Ectodermal cell (in vitro differentiated cells): Measurements from ENCODE around the gene MAP3K2.

Experiments used
- H3K27ac ChIP-seq: 2 replicates; pipeline ENCODE4 v1.7.0; 2013; ENCODE audit warnings: mild to moderate bottlenecking, low read depth, low read length; ENCODE audit not compliant: insufficient read depth, poor library complexity, severe bottlenecking
- H3K27me3 ChIP-seq: 2 replicates; pipeline ENCODE4 v1.7.0; 2013; ENCODE audit warnings: mild to moderate bottlenecking, low read length; ENCODE audit not compliant: insufficient read depth, control insufficient read depth, poor library complexity, severe bottlenecking
- H3K36me3 ChIP-seq: one replicate; pipeline ENCODE4 v1.7.0; 2013; ENCODE audit warnings: low read length; ENCODE audit not compliant: control insufficient read depth, insufficient read depth
- H3K4me1 ChIP-seq: one replicate; pipeline ENCODE4 v1.7.0; 2013; ENCODE audit warnings: low read length; ENCODE audit not compliant: control insufficient read depth, insufficient read depth
- H3K4me3 ChIP-seq: 2 replicates; pipeline ENCODE4 v1.7.0; 2013; ENCODE audit warnings: low read depth, low read length, control low read depth; ENCODE audit not compliant: insufficient read depth
- H3K9me3 ChIP-seq: 2 replicates; pipeline ENCODE4 v1.7.0; 2013; ENCODE audit warnings: mild to moderate bottlenecking, low read length, moderate library complexity; ENCODE audit not compliant: control insufficient read depth
- WGBS, 2 experiments: methylation state at CpG; one replicate each; pipeline ENCODE4 v1.1.7; 2013; ENCODE audit warnings: missing lambda C conversion rate in 2 of 2; 5-methylcytosine and 5-hydroxymethylcytosine counted together

The MAP3K2 gene

DNA sequence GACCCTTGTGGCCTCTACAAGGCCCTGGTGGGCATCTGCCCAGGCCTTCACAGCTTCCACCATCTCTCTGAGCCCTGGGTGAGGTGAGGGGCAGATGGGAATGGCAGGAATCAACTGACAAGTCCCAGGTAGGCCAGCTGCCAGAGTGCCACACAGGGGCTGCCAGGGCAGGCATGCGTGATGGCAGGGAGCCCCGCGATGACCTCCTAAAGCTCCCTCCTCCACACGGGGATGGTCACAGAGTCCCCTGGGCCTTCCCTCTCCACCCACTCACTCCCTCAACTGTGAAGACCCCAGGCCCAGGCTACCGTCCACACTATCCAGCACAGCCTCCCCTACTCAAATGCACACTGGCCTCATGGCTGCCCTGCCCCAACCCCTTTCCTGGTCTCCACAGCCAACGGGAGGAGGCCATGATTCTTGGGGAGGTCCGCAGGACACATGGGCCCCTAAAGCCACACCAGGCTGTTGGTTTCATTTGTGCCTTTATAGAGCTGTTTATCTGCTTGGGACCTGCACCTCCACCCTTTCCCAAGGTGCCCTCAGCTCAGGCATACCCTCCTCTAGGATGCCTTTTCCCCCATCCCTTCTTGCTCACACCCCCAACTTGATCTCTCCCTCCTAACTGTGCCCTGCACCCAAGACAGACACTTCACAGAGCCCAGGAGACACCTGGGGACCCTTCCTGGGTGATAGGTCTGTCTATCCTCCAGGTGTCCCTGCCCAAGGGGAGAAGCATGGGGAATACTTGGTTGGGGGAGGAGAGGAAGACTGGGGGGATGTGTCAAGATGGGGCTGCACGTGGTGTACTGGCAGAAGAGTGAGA, 32.5 kb upstream of the MAP3K2 start:
- peaks cover 89% of the 10 kb centered on the region for H3K27me3 ChIP-seq
- 85 to 87% methylated on average over 8 of the region's 8 CpGs for WGBS, 2 experiments
- H3K9me3 ChIP-seq, result no peaks in the 10 kb centered on the region
- H3K4me1 ChIP-seq, result peaks cover 12% of the 10 kb centered on the region
- no peak overlapping the region for H3K4me3 ChIP-seq
- no peak overlapping the region for H3K27ac ChIP-seq
- H3K36me3 ChIP-seq, result no peaks in the 10 kb centered on the region

DNA sequence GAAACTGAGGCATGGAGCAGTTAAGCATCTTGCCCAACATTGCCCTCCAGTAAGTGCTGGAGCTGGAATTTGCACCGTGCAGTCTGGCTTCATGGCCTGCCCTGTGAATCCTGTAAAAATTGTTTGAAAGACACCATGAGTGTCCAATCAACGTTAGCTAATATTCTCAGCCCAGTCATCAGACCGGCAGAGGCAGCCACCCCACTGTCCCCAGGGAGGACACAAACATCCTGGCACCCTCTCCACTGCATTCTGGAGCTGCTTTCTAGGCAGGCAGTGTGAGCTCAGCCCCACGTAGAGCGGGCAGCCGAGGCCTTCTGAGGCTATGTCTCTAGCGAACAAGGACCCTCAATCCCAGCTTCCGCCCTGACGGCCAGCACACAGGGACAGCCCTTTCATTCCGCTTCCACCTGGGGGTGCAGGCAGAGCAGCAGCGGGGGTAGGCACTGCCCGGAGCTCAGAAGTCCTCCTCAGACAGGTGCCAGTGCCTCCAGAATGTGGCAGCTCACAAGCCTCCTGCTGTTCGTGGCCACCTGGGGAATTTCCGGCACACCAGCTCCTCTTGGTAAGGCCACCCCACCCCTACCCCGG, 31.8 kb upstream of the MAP3K2 start:
- WGBS, 2 experiments, result 89% methylated on average over 15 of the region's 15 CpGs
- no peak overlapping the region for H3K27ac ChIP-seq
- H3K36me3 ChIP-seq, result no peaks in the 10 kb centered on the region
- no peaks in the 10 kb centered on the region for H3K9me3 ChIP-seq
- H3K27me3 ChIP-seq, result peaks cover 90% of the 10 kb centered on the region
- peaks cover 8% of the 10 kb centered on the region for H3K4me1 ChIP-seq
- no peak overlapping the region for H3K4me3 ChIP-seq

DNA sequence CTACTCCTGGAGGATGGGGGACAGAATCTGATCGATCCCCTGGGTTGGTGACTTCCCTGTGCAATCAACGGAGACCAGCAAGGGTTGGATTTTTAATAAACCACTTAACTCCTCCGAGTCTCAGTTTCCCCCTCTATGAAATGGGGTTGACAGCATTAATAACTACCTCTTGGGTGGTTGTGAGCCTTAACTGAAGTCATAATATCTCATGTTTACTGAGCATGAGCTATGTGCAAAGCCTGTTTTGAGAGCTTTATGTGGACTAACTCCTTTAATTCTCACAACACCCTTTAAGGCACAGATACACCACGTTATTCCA, 31.3 kb upstream of the MAP3K2 start:
- Histone ChIP-seq H3K36me3 (no peaks in the 10 kb centered on the region), H3K4me3 (no peak overlapping the region), H3K9me3 (no peaks in the 10 kb centered on the region), H3K4me1 (peaks cover 8% of the 10 kb centered on the region), H3K27ac (no peak overlapping the region), H3K27me3 (peaks cover 86% of the 10 kb centered on the region)
- 90 to 91% methylated on average over 2 to 4 of the region's 4 CpGs for WGBS, 2 experiments

DNA sequence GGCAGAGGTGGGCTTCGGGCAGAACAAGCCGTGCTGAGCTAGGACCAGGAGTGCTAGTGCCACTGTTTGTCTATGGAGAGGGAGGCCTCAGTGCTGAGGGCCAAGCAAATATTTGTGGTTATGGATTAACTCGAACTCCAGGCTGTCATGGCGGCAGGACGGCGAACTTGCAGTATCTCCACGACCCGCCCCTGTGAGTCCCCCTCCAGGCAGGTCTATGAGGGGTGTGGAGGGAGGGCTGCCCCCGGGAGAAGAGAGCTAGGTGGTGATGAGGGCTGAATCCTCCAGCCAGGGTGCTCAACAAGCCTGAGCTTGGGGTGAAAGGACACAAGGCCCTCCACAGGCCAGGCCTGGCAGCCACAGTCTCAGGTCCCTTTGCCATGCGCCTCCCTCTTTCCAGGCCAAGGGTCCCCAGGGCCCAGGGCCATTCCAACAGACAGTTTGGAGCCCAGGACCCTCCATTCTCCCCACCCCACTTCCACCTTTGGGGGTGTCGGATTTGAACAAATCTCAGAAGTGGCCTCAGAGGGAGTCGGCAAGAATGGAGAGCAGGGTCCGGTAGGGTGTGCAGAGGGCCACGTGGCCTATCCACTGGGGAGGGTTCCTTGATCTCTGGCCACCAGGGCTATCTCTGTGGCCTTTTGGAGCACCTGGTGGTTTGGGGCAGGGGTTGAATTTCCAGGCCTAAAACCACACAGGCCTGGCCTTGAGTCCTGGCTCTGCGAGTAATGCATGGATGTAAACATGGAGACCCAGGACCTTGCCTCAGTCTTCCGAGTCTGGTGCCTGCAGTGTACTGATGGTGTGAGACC, 30.7 kb upstream of the MAP3K2 start, which contains the start of gene PROC:
Gene PROC (plus strand): TSS at position 128 of the 812 bp plus-strand sequence. CDS start 1,516 bp downstream, outside the sequence.
- Histone ChIP-seq H3K27me3 (peaks cover 80% of the 10 kb centered on the region), H3K36me3 (no peaks in the 10 kb centered on the region), H3K4me1 (peaks cover 7% of the 10 kb centered on the region), H3K4me3 (no peak within 1 kb of the TSS), H3K27ac (no peak within 1 kb of the TSS), H3K9me3 (no peaks in the 10 kb centered on the region)
- 92% methylated on average over 16 of the region's 16 CpGs for WGBS, 2 experiments

DNA sequence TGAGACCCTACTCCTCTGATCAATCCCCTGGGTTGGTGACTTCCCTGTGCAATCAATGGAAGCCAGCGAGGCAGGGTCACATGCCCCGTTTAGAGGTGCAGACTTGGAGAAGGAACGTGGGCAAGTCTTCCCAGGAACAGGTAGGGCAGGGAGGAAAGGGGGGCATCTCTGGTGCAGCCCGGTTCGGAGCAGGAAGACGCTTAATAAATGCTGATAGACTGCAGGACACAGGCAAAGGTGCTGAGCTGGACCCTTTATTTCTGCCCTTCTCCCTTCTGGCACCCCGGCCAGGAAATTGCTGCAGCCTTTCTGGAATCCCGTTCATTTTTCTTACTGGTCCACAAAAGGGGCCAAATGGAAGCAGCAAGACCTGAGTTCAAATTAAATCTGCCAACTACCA, 29.6 kb upstream of the MAP3K2 start:
- Histone ChIP-seq H3K9me3 (peaks cover 2% of the 10 kb centered on the region), H3K27me3 (peaks cover 69% of the 10 kb centered on the region), H3K36me3 (no peaks in the 10 kb centered on the region), H3K27ac (no peak overlapping the region), H3K4me3 (no peak overlapping the region), H3K4me1 (peaks cover 2% of the 10 kb centered on the region)
- 87 to 90% methylated on average over 8 of the region's 8 CpGs for WGBS, 2 experiments

DNA sequence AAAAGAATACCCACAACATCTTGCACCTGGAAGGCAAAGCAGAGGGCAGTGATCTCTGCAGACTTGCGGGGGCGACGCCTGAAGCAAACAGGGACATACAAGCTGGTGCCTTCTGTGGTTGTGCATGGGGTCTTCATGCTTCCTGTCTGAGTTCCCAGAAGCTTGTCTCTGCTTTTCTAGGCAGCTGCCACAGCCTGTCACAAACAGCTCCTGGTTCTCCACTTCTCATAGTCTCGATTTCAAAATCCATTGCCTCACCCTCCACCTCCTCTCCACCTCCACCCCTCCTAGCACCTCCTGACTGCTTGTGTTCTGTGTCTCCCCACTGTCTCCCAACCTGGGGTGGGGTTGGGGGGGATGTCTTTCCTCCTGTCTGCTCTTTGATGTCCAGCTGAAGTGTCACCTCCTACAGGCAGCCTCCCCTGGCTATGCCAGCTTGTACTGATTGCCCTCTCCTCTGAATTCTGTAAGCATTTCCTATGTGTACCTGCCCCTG, 28.8 kb upstream of the MAP3K2 start:
- Histone ChIP-seq H3K4me3 (peak overlapping the region; percentile 28), H3K36me3 (no peaks in the 10 kb centered on the region), H3K27me3 (peaks cover 61% of the 10 kb centered on the region), H3K4me1 (peaks cover 2% of the 10 kb centered on the region), H3K9me3 (peaks cover 2% of the 10 kb centered on the region), H3K27ac (no peak overlapping the region)
- WGBS, 2 experiments, result 51 to 54% methylated on average over 4 of the region's 4 CpGs

DNA sequence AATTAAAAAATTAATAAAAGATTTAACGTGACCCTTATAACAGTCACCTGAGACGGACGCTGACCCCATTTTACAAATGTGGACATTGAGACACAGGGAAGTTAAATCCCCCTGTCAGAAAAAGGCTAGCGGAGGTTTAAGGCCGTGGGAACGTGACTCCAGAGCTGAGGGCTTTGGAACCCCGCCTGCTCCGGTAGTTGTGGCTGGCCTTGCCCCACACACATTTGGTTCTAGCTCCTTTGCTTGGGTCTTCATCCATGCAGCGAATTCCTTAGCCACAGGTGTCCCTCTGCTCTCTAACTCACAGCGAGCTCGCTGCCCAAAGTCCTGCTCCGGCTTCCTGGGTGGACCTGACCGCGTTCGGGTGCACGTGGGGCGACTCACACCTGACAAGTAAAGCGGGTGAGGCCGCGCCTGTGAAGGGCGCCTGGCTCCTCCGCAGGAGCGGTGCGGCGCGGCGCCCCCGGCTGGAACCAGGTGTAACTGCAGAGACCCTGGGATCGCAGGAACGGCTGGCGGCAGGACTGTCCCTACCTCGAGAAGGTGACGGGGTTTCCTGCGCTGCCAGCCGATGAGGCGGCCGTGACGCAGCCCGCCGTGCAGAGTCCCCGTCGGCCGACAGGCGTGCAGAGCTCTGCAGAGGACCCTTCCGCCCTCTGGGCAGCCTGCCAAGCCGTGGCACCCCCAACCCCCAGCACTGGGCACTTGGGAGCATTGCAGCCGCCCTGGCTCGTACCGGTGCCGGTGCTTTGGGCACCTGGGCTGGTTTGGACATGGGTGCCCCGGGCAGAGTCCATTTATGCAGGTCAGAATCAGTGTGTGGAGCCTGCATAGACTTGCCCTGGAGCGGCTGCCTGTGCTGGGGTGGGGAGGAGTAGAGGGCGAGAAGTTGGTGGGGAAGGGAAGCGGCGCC, 28.1 kb upstream of the MAP3K2 start:
- Histone ChIP-seq H3K27me3 (peaks cover 53% of the 10 kb centered on the region), H3K9me3 (peaks cover 2% of the 10 kb centered on the region), H3K4me1 (peaks cover 2% of the 10 kb centered on the region), H3K36me3 (no peaks in the 10 kb centered on the region), H3K27ac (no peak overlapping the region), H3K4me3 (peak overlapping the region; percentile 28)
- WGBS, 2 experiments, result 14 to 16% methylated on average over 55 of the region's 55 CpGs

DNA sequence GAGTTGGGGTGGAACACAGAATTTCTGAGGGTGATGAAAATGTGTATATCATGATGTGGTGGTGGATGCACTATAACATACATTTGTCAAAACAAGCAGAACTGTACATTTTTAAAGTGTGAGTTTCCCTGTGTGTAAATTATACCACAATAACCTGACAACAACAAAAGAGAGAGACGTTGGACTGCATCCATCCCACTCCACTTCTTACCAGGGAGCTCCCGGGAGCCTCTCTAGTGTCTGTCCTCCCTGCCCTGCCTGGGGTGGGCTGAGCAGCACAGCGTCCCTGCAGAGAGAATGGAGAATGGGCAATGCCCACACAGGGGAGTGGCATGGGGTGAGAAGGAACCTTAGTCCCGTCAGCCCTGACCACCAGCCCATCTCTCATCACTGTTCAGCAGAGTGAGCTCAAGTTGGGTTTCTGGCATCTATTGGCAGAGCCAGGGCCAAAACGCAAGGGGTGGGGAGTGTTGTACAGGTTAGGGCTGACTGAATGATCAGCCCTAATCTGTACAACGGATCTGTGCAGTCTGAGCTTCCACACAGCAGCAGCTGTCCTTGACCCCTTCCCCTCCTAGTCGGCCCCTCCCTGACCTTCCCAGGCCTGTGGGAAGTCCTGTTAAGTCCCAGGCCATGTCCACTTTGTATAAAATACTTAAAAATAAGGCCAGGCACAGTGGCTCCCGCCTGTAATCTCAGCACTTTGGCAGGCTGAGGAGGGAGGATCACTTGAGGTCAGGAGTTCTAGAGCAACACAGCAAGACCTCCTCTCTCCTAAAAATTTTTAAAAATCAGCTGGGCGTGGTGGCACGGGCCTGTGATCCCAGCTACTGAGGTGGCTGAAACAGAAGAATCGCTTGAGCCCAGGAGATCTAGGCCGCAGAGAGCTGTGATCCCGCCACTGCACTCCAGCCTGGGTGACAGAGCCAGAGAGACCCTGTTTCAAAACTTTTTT, 27.1 kb upstream of the MAP3K2 start:
- peaks cover 44% of the 10 kb centered on the region for H3K27me3 ChIP-seq

More for the DNA sequence above, 27.1 kb upstream of the MAP3K2 start:
- no peak overlapping the region for H3K27ac ChIP-seq
- WGBS, 2 experiments, result 88 to 90% methylated on average over 13 of the region's 13 CpGs
- no peaks in the 10 kb centered on the region for H3K36me3 ChIP-seq
- peaks cover 2% of the 10 kb centered on the region for H3K4me1 ChIP-seq
- no peak overlapping the region for H3K4me3 ChIP-seq
- H3K9me3 ChIP-seq, result peaks cover 2% of the 10 kb centered on the region
